GM12873 (cell line): ENCODE results near the gene LAMB1.

Source experiments
- CTCF ChIP-seq: IDR thresholded peaks from 2 replicates; pipeline ENCODE4 v1.5.1; 2012; ENCODE audit warnings: low read depth, mild to moderate bottlenecking, moderate library complexity, low read length, control low read depth; ENCODE audit not compliant: insufficient read depth; ENCODE audit errors: missing control alignments

The LAMB1 gene

DNA sequence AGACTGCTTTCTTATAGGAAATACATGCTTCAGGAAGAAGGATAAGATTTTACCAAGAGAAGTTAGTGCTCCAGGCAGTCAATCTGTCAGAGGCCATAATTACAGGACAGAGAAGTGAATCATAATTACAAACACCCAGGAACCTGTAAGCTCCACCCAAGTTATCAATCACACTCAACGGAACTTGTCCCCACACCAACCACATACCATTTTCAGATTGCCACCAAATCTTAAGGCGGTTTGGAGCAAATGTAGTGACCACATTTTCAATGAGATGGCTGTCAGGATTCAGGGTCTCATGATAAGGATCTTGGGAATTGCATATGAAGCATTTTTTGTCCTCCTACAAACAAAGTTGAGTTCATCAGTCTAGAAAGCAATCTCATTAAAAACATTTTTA is 4.8 kb downstream of the LAMB1 start:
- TF ChIP-seq CTCF, result no peak

DNA sequence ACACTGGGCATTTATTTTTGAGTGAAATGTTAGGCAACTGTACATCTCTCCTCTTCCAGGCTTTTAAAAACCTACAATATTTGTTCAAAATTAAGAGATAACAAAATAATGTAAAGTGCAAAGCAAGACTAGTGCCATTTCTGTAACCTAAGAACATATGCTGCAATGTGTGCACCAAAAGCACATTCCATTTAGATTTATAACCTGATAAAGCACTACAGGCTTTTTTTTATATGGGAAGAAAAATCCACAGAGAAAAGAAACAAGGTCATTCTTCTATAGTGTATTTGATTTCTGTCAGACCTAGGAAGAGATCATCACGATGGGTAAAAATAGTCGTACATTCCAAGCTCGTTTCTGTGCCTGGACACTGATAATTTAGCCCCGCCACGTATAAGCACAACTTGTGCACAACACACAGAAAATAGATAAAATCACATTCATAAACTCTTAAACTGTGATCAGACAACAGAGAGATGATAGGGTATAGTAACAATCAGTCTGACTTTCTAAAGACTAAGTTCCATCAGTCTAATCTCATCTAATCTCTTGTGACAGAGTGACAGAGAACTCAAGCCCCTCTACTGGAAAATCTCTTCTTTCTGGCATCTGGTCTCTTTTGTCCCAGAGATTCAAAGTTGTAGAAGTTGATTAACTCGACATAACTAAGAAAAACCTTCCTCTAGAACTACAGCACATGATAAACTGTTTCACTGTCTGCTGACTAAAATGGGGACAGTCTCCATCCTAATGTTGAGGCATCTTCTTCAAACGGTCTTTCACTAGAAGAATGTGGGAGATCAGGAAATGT is 6.7 kb downstream of the LAMB1 start:
- no peak for TF ChIP-seq CTCF

DNA sequence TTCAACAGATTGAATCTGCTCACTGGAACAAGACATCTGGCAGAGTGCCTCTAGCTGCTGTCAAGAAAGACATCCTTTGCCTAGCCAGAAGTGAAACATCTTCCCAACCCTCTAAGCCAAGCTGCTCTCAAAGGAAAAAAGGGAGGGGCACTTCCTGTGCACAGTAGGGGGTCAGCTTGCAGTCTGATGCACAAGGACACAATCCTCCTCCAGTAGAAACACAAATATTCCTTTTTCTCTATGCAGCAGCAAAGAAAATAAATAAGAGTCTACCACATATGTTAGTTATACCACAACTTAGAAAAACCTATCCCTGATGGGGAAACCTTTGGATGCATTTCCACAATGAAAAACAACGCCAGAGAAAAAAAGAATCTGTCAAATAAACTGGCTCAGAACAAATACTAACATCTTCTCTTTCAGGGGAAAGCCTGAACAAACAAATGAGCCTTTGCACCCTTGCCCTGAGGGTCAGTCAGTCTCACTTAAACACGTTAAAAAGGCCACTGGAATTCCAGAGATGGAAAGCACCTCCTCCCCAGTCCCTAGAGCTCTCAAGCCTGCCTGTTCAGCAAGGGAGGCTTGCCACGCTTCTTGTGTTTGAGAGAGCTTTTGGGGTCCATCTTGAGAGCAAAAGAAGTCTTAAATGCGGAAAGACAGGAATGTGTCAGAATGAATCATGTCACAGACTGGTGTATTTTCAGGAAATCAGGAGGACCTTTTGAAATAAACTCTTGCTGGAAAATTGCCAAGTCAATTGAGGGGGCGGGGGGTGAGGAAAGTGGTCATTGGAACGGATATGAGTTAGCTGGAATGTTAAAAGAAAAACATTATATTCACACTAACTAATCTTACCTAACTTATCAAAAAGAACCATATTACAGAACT is 7.5 kb downstream of the LAMB1 start:
- TF ChIP-seq CTCF, result no peak

GRCh38 chr7:107994421-107995030 is 8.4 kb downstream of the LAMB1 start:
- no peak for TF ChIP-seq CTCF

GRCh38 chr7:107993891-107994291 is 9.1 kb downstream of the LAMB1 start:
- TF ChIP-seq CTCF, result no peak

GRCh38 chr7:107989618-107990373 is 13.2 kb downstream of the LAMB1 start:
- TF ChIP-seq CTCF, result no peak

- peak; percentile 32 for TF ChIP-seq CTCF
Observed at GRCh38 chr7:107982918-107983389, 20.0 kb downstream of the LAMB1 start.
